BLaER1 treated with 17β-estradiol and CSF1 and Interleukin-3, amounts not matched to agents 10 nM and 100 nM (cell line): Measurements from ENCODE around the gene NR3C2.

Source experiments
- H3K27ac ChIP-seq, 11 experiments: shearing (Covaris generic); formaldehyde crosslinking; 2 replicates each; pipeline ENCODE4 v1.8.1; 2022
- H3K27me3 ChIP-seq, 11 experiments: shearing (Covaris generic); formaldehyde crosslinking; 2 replicates each; pipeline ENCODE4 v1.8.1; 2022
- H3K36me3 ChIP-seq, 11 experiments: shearing (Covaris generic); formaldehyde crosslinking; 2 replicates each; pipeline ENCODE4 v1.8.1; 2022
- H3K4me1 ChIP-seq, 10 experiments: shearing (Covaris generic); formaldehyde crosslinking; 2 replicates each; pipeline ENCODE4 v1.8.1; 2022
- H3K4me2 ChIP-seq, 11 experiments: shearing (Covaris generic); formaldehyde crosslinking; 2 replicates each; pipeline ENCODE4 v1.8.1; 2022
- H3K4me3 ChIP-seq, 10 experiments: shearing (Covaris generic); formaldehyde crosslinking; 2 replicates each; pipeline ENCODE4 v1.8.1; 2022
- H3K9ac ChIP-seq, 11 experiments: shearing (Covaris generic); formaldehyde crosslinking; 2 replicates each; pipeline ENCODE4 v1.8.1; 2022
- H3K9me3 ChIP-seq, 11 experiments: shearing (Covaris generic); formaldehyde crosslinking; replicated peaks in 1 of 11; 2 replicates each; pipeline ENCODE4 v1.8.1; 2022
- H4K20me1 ChIP-seq, 11 experiments: shearing (Covaris generic); formaldehyde crosslinking; 2 replicates each; pipeline ENCODE4 v1.8.1; 2022
- Cebpa-rat ChIP-seq, 11 experiments: shearing (Covaris generic); IDR thresholded peaks; 2 replicates each; pipeline ENCODE4 v1.8.1; 2022

Gene NR3C2

GRCh38 chr4:148448141-148448540 lies 5.9 kb upstream of the NR3C2 start:
- Histone ChIP-seq H3K9me3 (no peaks in the 10 kb centered on the region), H3K36me3 (no peaks in the 10 kb centered on the region), H3K9ac (no peak overlapping the region), H3K27me3 (peaks cover 41 to 55% (median 48%) of the 10 kb centered on the region in 11 experiments), H3K4me2 (peak overlapping the region in 3 of 11 experiments; percentile 2 to 33 (median 22); a peak in 2 of 22 replicates), H4K20me1 (peaks cover 0 to 23% (median 4%) of the 10 kb centered on the region in 11 experiments; a peak in 10 of 22 replicates), H3K4me1 (peaks cover 9 to 22% (median 17%) of the 10 kb centered on the region in 10 experiments; a peak in 17 of 20 replicates), H3K27ac (no peak overlapping the region), H3K4me3 (no peak overlapping the region)
- TF ChIP-seq Cebpa-rat (IDR thresholded peaks at IDR 0.05), result no peak

- Histone ChIP-seq H3K27ac (no peak overlapping the region), H3K9ac (no peak overlapping the region), H3K4me2 (peak overlapping the region in 3 of 11 experiments; percentile 2 to 33 (median 22); a peak in 4 of 22 replicates), H3K27me3 (peaks cover 45 to 60% (median 52%) of the 10 kb centered on the region in 11 experiments), H3K4me3 (no peak overlapping the region), H3K4me1 (peaks cover 9 to 22% (median 17%) of the 10 kb centered on the region in 10 experiments; a peak in 17 of 20 replicates), H3K36me3 (no peaks in the 10 kb centered on the region), H3K9me3 (no peaks in the 10 kb centered on the region), H4K20me1 (peaks cover 0 to 23% (median 4%) of the 10 kb centered on the region in 11 experiments; a peak in 10 of 22 replicates)
- TF ChIP-seq Cebpa-rat (IDR thresholded peaks at IDR 0.05), result no peak
These were observed 5.5 kb upstream of the NR3C2 start for GRCh38 chr4:148447681-148448080.

- peaks cover 0 to 27% (median 4%) of the 10 kb centered on the region in 11 experiments; a peak in 11 of 22 replicates for H4K20me1 ChIP-seq
- H3K4me2 ChIP-seq, result peak overlapping the region; percentile 96 to 100 (median 99)
- peak overlapping the region; percentile 71 to 96 (median 78) for H3K4me3 ChIP-seq
- no peaks in the 10 kb centered on the region for H3K9me3 ChIP-seq
- peak overlapping the region in 10 of 11 experiments; percentile 40 to 79 (median 66); a peak in 13 of 22 replicates for H3K9ac ChIP-seq
- peaks cover 58 to 77% (median 68%) of the 10 kb centered on the region in 11 experiments for H3K27me3 ChIP-seq
- no peak overlapping the region for H3K27ac ChIP-seq
- no peak for TF ChIP-seq Cebpa-rat (IDR thresholded peaks at IDR 0.05)
- no peaks in the 10 kb centered on the region for H3K36me3 ChIP-seq
- peaks cover 9 to 29% (median 20%) of the 10 kb centered on the region in 10 experiments; a peak in 17 of 20 replicates for H3K4me1 ChIP-seq
These were observed 3.7 kb upstream of the NR3C2 start for GRCh38 chr4:148445860-148446330.

GRCh38 chr4:148445071-148445859 lies 3.1 kb upstream of the NR3C2 start:
- peak overlapping the region; percentile 71 to 96 (median 78) for H3K4me3 ChIP-seq
- H3K4me2 ChIP-seq, result peak overlapping the region; percentile 96 to 100 (median 99)
- H3K27me3 ChIP-seq, result peaks cover 65 to 83% (median 75%) of the 10 kb centered on the region in 11 experiments
- TF ChIP-seq Cebpa-rat (IDR thresholded peaks at IDR 0.05), result no peak
- peak overlapping the region; percentile 40 to 89 (median 70); a peak in 21 of 22 replicates for H3K9ac ChIP-seq
- no peaks in the 10 kb centered on the region for H3K36me3 ChIP-seq
- H3K4me1 ChIP-seq, result peaks cover 9 to 29% (median 20%) of the 10 kb centered on the region in 10 experiments; a peak in 17 of 20 replicates
- H3K9me3 ChIP-seq, result no peaks in the 10 kb centered on the region
- peaks cover 0 to 27% (median 4%) of the 10 kb centered on the region in 11 experiments; a peak in 11 of 22 replicates for H4K20me1 ChIP-seq
- H3K27ac ChIP-seq, result no peak overlapping the region

- H3K9ac ChIP-seq, result peak overlapping the region; percentile 27 to 89 (median 67); a peak in 19 of 22 replicates
- H3K27ac ChIP-seq, result no peak overlapping the region
- peaks cover 0 to 27% (median 4%) of the 10 kb centered on the region in 11 experiments; a peak in 11 of 22 replicates for H4K20me1 ChIP-seq
- H3K36me3 ChIP-seq, result no peaks in the 10 kb centered on the region
- peak overlapping the region; percentile 71 to 96 (median 78) for H3K4me3 ChIP-seq
- H3K4me1 ChIP-seq, result peaks cover 9 to 29% (median 20%) of the 10 kb centered on the region in 10 experiments; a peak in 17 of 20 replicates
- no peak for TF ChIP-seq Cebpa-rat (IDR thresholded peaks at IDR 0.05)
- peak overlapping the region; percentile 96 to 100 (median 99) for H3K4me2 ChIP-seq
- no peaks in the 10 kb centered on the region for H3K9me3 ChIP-seq
- H3K27me3 ChIP-seq, result peaks cover 72 to 91% (median 83%) of the 10 kb centered on the region in 11 experiments
These were observed 2.3 kb upstream of the NR3C2 start for GRCh38 chr4:148444296-148445070.

- peak overlapping the region; percentile 71 to 96 (median 78) for H3K4me3 ChIP-seq
- no peaks in the 10 kb centered on the region for H3K36me3 ChIP-seq
- peaks cover 76 to 96% (median 88%) of the 10 kb centered on the region in 11 experiments for H3K27me3 ChIP-seq
- peak overlapping the region; percentile 96 to 100 (median 99) for H3K4me2 ChIP-seq
- peaks cover 0 to 27% (median 4%) of the 10 kb centered on the region in 11 experiments; a peak in 11 of 22 replicates for H4K20me1 ChIP-seq
- no peak for TF ChIP-seq Cebpa-rat (IDR thresholded peaks at IDR 0.05)
- H3K9ac ChIP-seq, result peak overlapping the region; percentile 25 to 89 (median 67); a peak in 19 of 22 replicates
- H3K4me1 ChIP-seq, result peaks cover 9 to 29% (median 20%) of the 10 kb centered on the region in 10 experiments; a peak in 17 of 20 replicates
- no peaks in the 10 kb centered on the region for H3K9me3 ChIP-seq
- no peak overlapping the region for H3K27ac ChIP-seq
These were observed 1.5 kb upstream of the NR3C2 start for GRCh38 chr4:148443512-148444295.

- Histone ChIP-seq H4K20me1 (peaks cover 0 to 27% (median 4%) of the 10 kb centered on the region in 11 experiments; a peak in 11 of 22 replicates), H3K4me3 (peak overlapping the region; percentile 71 to 96 (median 78)), H3K27me3 (peaks cover 76 to 91% (median 88%) of the 10 kb centered on the region in 11 experiments), H3K4me2 (peak overlapping the region; percentile 96 to 100 (median 99)), H3K9me3 (no peaks in the 10 kb centered on the region), H3K9ac (peak overlapping the region; percentile 64 to 89 (median 75)), H3K27ac (peak overlapping the region in 10 of 11 experiments; percentile 25 to 71 (median 48); a peak in 13 of 22 replicates), H3K4me1 (peaks cover 9 to 29% (median 20%) of the 10 kb centered on the region in 10 experiments; a peak in 17 of 20 replicates), H3K36me3 (no peaks in the 10 kb centered on the region)
- TF ChIP-seq Cebpa-rat (IDR thresholded peaks at IDR 0.05), result no peak
These were observed 758 bp upstream of the NR3C2 start for GRCh38 chr4:148442832-148443511.
